GM06990 (cell line): ENCODE data around the gene ELK3.

Experiments
- DNase-seq: peaks from one replicate; pipeline ENCODE4 v3.0.0-alpha.2; 2011; ENCODE audit not compliant: insufficient read length; ENCODE audit errors: extremely low read depth
- H3K27me3 ChIP-seq: replicated peaks from 2 replicates; pipeline ENCODE4 v1.6.0; 2011; ENCODE audit warnings: low read length; ENCODE audit not compliant: control insufficient read depth, insufficient read depth
- H3K36me3 ChIP-seq: 2 replicates; pipeline ENCODE4 v1.5.1; 2011; ENCODE audit warnings: low read length; ENCODE audit not compliant: control insufficient read depth, insufficient read depth
- H3K4me3 ChIP-seq: replicated peaks from 2 replicates; pipeline ENCODE4 v1.5.1; 2011; ENCODE audit warnings: low read depth, mild to moderate bottlenecking, control low read depth, low read length
- CTCF ChIP-seq: IDR thresholded peaks from 2 replicates; pipeline ENCODE4 v1.5.1; 2011; ENCODE audit warnings: low read length, control low read depth, mild to moderate bottlenecking, inconsistent platforms; ENCODE audit not compliant: insufficient read depth, poor library complexity, severe bottlenecking

ELK3 gene

GRCh38 chr12:96237465-96238077, 43.4 kb downstream of the ELK3 start:
- no peak for DNase-seq
- Histone ChIP-seq H3K27me3 (no peaks in the 10 kb centered on the region), H3K4me3 (no peak overlapping the region), H3K36me3 (no peaks in the 10 kb centered on the region; the same call in 1 of the 2 replicates)
- no peak for TF ChIP-seq CTCF

DNA sequence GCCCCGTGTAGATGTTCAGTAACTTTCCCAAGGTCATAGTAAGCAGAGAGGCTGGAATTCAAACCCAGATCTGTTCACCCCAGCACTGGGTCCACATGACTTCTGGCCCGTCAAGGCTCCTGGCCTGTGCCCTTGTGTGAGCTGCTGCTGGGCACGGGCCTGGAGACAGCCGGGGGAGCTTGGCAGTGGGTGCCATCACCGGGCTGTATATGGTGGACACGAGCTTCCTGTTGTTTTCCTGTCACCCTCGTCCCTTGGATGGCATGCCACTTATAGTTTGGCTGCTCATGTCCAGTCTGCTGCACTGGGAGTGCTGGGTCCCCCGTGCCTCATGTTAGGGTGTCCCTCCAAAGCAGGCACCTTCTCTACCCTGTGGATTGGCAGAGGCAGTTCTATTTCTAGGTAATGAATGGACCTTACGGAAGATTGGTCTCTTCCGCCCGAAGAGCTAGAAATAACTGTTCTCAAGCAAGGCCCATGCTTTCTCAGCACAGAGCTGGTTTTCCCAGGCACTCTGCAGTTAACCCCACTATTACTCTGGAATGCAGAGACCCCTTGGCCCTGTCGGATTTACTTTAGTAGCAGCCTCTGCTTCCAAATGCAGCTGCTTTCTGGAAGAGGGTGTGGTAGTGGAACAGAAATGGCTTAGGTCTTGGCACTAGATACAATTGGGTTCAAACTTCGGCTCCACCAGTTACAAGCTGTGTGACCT, 44.3 kb downstream of the ELK3 start:
- TF ChIP-seq CTCF = no peak
- H3K4me3 ChIP-seq = no peak overlapping the region
- DNase-seq = no peak
- no peaks in the 10 kb centered on the region; the same call in 1 of the 2 replicates for H3K36me3 ChIP-seq
- no peaks in the 10 kb centered on the region for H3K27me3 ChIP-seq

GRCh38 chr12:96239711-96240635, 45.8 kb downstream of the ELK3 start:
- DNase-seq = no peak
- no peak for TF ChIP-seq CTCF
- no peak overlapping the region for H3K4me3 ChIP-seq
- H3K27me3 ChIP-seq = no peaks in the 10 kb centered on the region
- H3K36me3 ChIP-seq = no peaks in the 10 kb centered on the region; the same call in 1 of the 2 replicates

- Histone ChIP-seq H3K36me3 (no peaks in the 10 kb centered on the region; the same call in 1 of the 2 replicates), H3K4me3 (no peak overlapping the region), H3K27me3 (no peaks in the 10 kb centered on the region)
- DNase-seq = no peak
- TF ChIP-seq CTCF = no peak
Measured at GRCh38 chr12:96240656-96241055, 46.5 kb downstream of the ELK3 start.

- no peak for TF ChIP-seq CTCF
- DNase-seq = no peak
- no peak overlapping the region for H3K4me3 ChIP-seq
- no peaks in the 10 kb centered on the region; the same call in 1 of the 2 replicates for H3K36me3 ChIP-seq
- H3K27me3 ChIP-seq = no peaks in the 10 kb centered on the region
Measured at GRCh38 chr12:96241431-96241830, 47.3 kb downstream of the ELK3 start.
